Endothelial cell of umbilical vein (primary cell): ENCODE measurements around the gene GMCL2.

Source experiments
- POLR2A ChIP-seq: IDR thresholded peaks from 2 replicates; pipeline ENCODE4 v1.6.1; 2012; ENCODE audit warnings: low read depth, mild to moderate bottlenecking, control low read depth, low read length
- POLR2AphosphoS5 ChIP-seq: IDR thresholded peaks from 2 replicates; pipeline ENCODE4 v1.6.1; 2012; ENCODE audit warnings: low read depth, mild to moderate bottlenecking, control low read depth, low read length, moderate library complexity; ENCODE audit not compliant: insufficient read depth
- TF ChIP-seq, protein P1 (sequence below), 2 donors: IDR thresholded peaks; 1 replicate in 1 of 2; 2 replicates in 1 of 2; pipeline ENCODE4 v1.5.1; 2011; ENCODE audit warnings: low read length in 2 of 2, mild to moderate bottlenecking in 2 of 2, moderate library complexity in 2 of 2, control low read depth in 1 of 2, inconsistent platforms in 1 of 2, low read depth in 1 of 2; ENCODE audit not compliant: insufficient read depth in 1 of 2; ENCODE audit errors: extremely low read depth in 1 of 2

DNA sequence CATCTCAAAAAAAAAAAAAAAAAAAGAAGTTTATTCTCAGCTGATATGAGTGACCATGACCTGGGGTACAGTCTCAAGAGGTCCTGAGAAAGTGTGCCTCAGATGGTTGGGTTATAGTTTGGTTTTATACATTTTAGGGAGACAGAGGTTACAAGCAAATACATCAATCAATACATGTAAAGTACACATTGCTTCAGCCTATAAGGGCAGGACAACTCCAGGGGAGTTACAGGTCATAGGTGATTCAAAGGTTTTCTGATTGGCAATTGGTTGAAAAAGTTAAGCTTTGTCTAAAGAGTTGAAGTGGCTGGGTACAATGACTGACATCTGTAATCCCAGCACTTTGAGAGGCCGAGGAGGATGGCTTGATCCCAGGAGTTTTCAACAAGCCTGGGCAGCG, 2.3 kb upstream of the GMCL2 start:
- TF ChIP-seq POLR2A = no peak
- TF ChIP-seq, protein P1, sequence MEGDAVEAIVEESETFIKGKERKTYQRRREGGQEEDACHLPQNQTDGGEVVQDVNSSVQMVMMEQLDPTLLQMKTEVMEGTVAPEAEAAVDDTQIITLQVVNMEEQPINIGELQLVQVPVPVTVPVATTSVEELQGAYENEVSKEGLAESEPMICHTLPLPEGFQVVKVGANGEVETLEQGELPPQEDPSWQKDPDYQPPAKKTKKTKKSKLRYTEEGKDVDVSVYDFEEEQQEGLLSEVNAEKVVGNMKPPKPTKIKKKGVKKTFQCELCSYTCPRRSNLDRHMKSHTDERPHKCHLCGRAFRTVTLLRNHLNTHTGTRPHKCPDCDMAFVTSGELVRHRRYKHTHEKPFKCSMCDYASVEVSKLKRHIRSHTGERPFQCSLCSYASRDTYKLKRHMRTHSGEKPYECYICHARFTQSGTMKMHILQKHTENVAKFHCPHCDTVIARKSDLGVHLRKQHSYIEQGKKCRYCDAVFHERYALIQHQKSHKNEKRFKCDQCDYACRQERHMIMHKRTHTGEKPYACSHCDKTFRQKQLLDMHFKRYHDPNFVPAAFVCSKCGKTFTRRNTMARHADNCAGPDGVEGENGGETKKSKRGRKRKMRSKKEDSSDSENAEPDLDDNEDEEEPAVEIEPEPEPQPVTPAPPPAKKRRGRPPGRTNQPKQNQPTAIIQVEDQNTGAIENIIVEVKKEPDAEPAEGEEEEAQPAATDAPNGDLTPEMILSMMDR (IDR thresholded peaks at IDR 0.05; ENCODE audit: extremely low read depth in 1 of 2, insufficient read depth in 1 of 2, low read depth in 1 of 2, low read length in 2 of 2) = no peak
- no peak for TF ChIP-seq POLR2AphosphoS5
